Measurements from ENCODE around the gene SLC25A38.

GRCh38 chr3:39388741-39389248 lies 5.6 kb downstream of the SLC25A38 start:
- TF ChIP-seq EZH2 (IDR thresholded peaks at IDR 0.05; ENCODE audit: low read length, unreplicated experiment): no peak
- no peak for TF ChIP-seq CTCF (conservative IDR thresholded peaks at IDR 0.05; ENCODE audit: low read depth, low read length)

Data from PC-3 (cell line).